OCI-LY1 (cell line): ENCODE results near the gene ZYX.

ENCODE experiments used
- H2AFZ ChIP-seq: fragments of 200-600 bp; sonication (generic), shearing (Covaris generic); 2 replicates; pipeline ENCODE4 v1.6.0; 2014; ENCODE audit warnings: antibody characterized with exemption, mild to moderate bottlenecking, low read length
- H3F3A ChIP-seq: fragments of 200-600 bp; sonication (generic), shearing (Covaris generic); 2 replicates; pipeline ENCODE4 v1.6.0; 2014; ENCODE audit warnings: mild to moderate bottlenecking, antibody characterized with exemption, low read length, moderate library complexity; ENCODE audit not compliant: insufficient read depth
- H3K27ac ChIP-seq: fragments of 200-600 bp; sonication (generic); 2 replicates; pipeline ENCODE4 v1.5.1; 2014; ENCODE audit warnings: low read length, mixed run types, mild to moderate bottlenecking, low read depth; ENCODE audit not compliant: poor library complexity, severe bottlenecking
- H3K27me3 ChIP-seq: fragments of 200-600 bp; sonication (generic); 2 replicates; pipeline ENCODE4 v1.6.0; 2014; ENCODE audit warnings: antibody characterized with exemption, mild to moderate bottlenecking, low read length, moderate library complexity; ENCODE audit not compliant: insufficient read depth
- H3K36me3 ChIP-seq: fragments of 200-600 bp; sonication (generic); 2 replicates; pipeline ENCODE4 v1.6.1; 2014; ENCODE audit warnings: mild to moderate bottlenecking, antibody characterized with exemption, low read length, moderate library complexity, mixed read lengths; ENCODE audit not compliant: insufficient read depth
- H3K4me1 ChIP-seq: fragments of 200-600 bp; sonication (generic); 2 replicates; pipeline ENCODE4 v1.5.1; 2014; ENCODE audit warnings: mild to moderate bottlenecking, low read length, moderate library complexity; ENCODE audit not compliant: insufficient read depth, severe bottlenecking
- H3K4me2 ChIP-seq: fragments of 200-600 bp; sonication (generic), shearing (Covaris generic); 2 replicates; pipeline ENCODE4 v1.6.1; 2014; ENCODE audit warnings: low read length
- H3K4me3 ChIP-seq: fragments of 200-600 bp; sonication (generic); 2 replicates; pipeline ENCODE4 v1.5.1; 2014; ENCODE audit warnings: low read length, low read depth, mild to moderate bottlenecking, mixed read lengths; ENCODE audit not compliant: poor library complexity, severe bottlenecking
- H3K79me2 ChIP-seq: fragments of 200-600 bp; shearing (Covaris generic); 2 replicates; pipeline ENCODE4 v1.6.1; 2016; ENCODE audit warnings: mixed run types, low read length, mixed read lengths; ENCODE audit not compliant: insufficient read depth
- H3K9ac ChIP-seq: fragments of 200-600 bp; sonication (generic), shearing (Covaris generic); 2 replicates; pipeline ENCODE4 v1.6.1; 2014; ENCODE audit warnings: mild to moderate bottlenecking, low read length, mixed read lengths
- H3K9me2 ChIP-seq: fragments of 200-600 bp; sonication (generic), shearing (Covaris generic); 2 replicates; pipeline ENCODE4 v1.6.1; 2014; ENCODE audit warnings: low read depth, mild to moderate bottlenecking, low read length, mixed read lengths
- H3K9me3 ChIP-seq: fragments of 200-600 bp; shearing (Covaris generic); 2 replicates; pipeline ENCODE4 v1.6.1; 2014; ENCODE audit warnings: low read length, mixed read lengths
- H4K20me1 ChIP-seq: fragments of 200-600 bp; sonication (generic), shearing (Covaris generic); 2 replicates; pipeline ENCODE4 v1.6.0; 2016; ENCODE audit warnings: mild to moderate bottlenecking, low read length; ENCODE audit not compliant: insufficient read depth
- EZH2 ChIP-seq: fragments of 200-600 bp; sonication (generic), shearing (Covaris generic); IDR thresholded peaks from 2 replicates; pipeline ENCODE4 v1.8.0; 2017; ENCODE audit warnings: borderline replicate concordance, mixed run types, mild to moderate bottlenecking, antibody characterized with exemption, low read length, moderate library complexity, mixed read lengths
- TF ChIP-seq, protein P1 (sequence below): fragments of 200-600 bp; sonication (generic), shearing (Covaris generic); IDR thresholded peaks from 2 replicates; pipeline ENCODE4 v1.5.1; 2017; ENCODE audit warnings: mild to moderate bottlenecking, antibody characterized with exemption, low read length, moderate library complexity, mixed read lengths

Gene ZYX

DNA sequence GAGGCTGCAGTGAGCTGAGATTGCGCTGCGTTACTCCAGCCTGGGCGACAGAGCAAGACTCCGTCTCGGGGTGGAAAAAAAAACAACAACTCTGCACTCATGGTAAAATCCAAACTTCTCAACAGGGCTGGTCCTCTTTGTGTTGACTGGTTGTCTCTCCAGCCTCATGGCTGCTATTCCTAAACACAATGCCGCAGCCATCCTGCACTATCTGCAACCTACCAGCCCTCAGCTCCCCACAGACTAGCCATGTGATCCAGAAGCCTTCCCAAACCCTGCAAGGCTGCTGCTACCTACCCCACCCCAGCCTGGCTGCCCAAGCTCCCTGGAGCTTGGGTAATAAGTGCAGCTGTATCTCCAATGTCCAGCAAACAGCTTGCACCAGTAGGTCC lies 11.7 kb downstream of the ZYX start:
- H3K9me2 ChIP-seq = no peaks in the 10 kb centered on the region
- no peaks in the 10 kb centered on the region for H3K4me1 ChIP-seq
- no peaks in the 10 kb centered on the region for H3K79me2 ChIP-seq
- TF ChIP-seq EZH2 = no peak
- TF ChIP-seq, protein P1, sequence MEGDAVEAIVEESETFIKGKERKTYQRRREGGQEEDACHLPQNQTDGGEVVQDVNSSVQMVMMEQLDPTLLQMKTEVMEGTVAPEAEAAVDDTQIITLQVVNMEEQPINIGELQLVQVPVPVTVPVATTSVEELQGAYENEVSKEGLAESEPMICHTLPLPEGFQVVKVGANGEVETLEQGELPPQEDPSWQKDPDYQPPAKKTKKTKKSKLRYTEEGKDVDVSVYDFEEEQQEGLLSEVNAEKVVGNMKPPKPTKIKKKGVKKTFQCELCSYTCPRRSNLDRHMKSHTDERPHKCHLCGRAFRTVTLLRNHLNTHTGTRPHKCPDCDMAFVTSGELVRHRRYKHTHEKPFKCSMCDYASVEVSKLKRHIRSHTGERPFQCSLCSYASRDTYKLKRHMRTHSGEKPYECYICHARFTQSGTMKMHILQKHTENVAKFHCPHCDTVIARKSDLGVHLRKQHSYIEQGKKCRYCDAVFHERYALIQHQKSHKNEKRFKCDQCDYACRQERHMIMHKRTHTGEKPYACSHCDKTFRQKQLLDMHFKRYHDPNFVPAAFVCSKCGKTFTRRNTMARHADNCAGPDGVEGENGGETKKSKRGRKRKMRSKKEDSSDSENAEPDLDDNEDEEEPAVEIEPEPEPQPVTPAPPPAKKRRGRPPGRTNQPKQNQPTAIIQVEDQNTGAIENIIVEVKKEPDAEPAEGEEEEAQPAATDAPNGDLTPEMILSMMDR = no peak
- H4K20me1 ChIP-seq = no peaks in the 10 kb centered on the region
- H3K27me3 ChIP-seq = no peaks in the 10 kb centered on the region
- H3K4me2 ChIP-seq = no peak overlapping the region
- no peak overlapping the region for H3K27ac ChIP-seq
- no peak overlapping the region for H3K9ac ChIP-seq
- H3K4me3 ChIP-seq = no peak overlapping the region
- H3K9me3 ChIP-seq = no peaks in the 10 kb centered on the region
- no peaks in the 10 kb centered on the region for H3K36me3 ChIP-seq
- no peak overlapping the region for H2AFZ ChIP-seq
- H3F3A ChIP-seq = no peaks in the 10 kb centered on the region

DNA sequence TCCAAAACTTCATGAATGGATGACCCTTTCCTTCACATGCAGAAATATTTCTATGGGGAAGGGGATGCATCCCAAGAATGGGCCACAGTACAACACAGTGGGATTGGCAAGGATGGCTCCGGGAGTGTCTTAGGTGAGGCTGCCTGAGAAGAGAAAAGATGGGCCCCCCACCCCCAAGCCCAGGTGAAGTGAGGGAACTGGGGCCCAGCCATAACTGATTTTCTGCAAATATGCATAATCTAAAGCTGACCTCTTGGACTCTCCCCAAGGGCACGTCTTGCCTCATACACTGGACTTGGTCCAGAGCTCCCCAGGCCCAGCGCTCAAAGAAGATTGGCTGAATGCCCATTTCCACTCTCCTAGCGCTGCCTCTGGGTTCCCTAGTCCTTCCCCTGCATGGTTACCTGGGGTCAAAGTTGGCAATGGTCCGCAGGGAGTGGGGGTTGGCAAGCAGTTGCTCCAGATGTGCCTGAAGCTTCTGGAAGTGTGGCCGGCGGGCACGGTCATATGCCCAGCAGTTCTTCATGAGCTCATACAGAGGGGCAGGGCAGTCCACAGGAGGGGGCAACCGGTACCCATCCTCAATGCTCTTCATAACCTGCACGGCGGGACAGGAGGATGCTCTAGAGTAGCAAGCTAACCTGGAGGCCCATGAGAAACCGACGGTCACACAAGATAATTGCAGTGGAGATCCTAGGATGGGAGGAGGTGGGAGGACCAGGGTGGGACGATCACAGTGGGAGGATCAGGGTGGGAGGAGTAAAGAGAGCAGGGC lies 12.3 kb downstream of the ZYX start:
- H3K9me3 ChIP-seq = no peaks in the 10 kb centered on the region
- no peaks in the 10 kb centered on the region for H3K4me1 ChIP-seq
- H3K4me2 ChIP-seq = no peak overlapping the region
- H3K9ac ChIP-seq = no peak overlapping the region
- H3K27me3 ChIP-seq = no peaks in the 10 kb centered on the region
- H3K4me3 ChIP-seq = no peak overlapping the region
- no peaks in the 10 kb centered on the region for H3F3A ChIP-seq
- H2AFZ ChIP-seq = no peak overlapping the region
- no peaks in the 10 kb centered on the region for H3K36me3 ChIP-seq
- H3K9me2 ChIP-seq = no peaks in the 10 kb centered on the region
- H4K20me1 ChIP-seq = no peaks in the 10 kb centered on the region
- no peaks in the 10 kb centered on the region for H3K79me2 ChIP-seq
- no peak overlapping the region for H3K27ac ChIP-seq
- TF ChIP-seq EZH2 = no peak
- TF ChIP-seq, protein P1 = no peak

DNA sequence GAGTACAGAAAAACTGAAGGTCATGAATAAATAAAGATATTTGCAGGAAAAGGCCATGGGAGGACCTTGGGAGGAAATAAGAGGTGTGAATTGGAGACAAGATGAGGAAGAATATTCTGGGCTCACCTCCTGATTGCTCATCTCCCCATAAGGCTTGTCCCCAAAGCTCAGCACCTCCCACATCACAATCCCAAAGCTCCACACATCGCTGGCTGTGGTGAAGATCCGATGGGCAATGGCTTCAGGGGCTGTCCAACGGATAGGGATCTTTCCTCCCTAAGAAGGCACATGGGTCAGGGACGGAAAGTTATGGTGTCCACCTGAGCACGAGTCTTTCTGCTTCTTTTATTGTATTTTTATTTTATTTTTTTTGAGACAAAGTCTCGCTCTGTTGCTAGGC lies 12.9 kb downstream of the ZYX start:
- no peaks in the 10 kb centered on the region for H3K27me3 ChIP-seq
- no peaks in the 10 kb centered on the region for H3K4me1 ChIP-seq
- H3K36me3 ChIP-seq = no peaks in the 10 kb centered on the region
- no peak overlapping the region for H3K4me3 ChIP-seq
- no peak overlapping the region for H3K9ac ChIP-seq
- H3K27ac ChIP-seq = no peak overlapping the region
- H3K4me2 ChIP-seq = no peak overlapping the region
- no peaks in the 10 kb centered on the region for H3K9me2 ChIP-seq
- no peaks in the 10 kb centered on the region for H3F3A ChIP-seq
- TF ChIP-seq, protein P1 = no peak
- no peak for TF ChIP-seq EZH2
- no peak overlapping the region for H2AFZ ChIP-seq
- H3K9me3 ChIP-seq = no peaks in the 10 kb centered on the region
- H4K20me1 ChIP-seq = no peaks in the 10 kb centered on the region
- H3K79me2 ChIP-seq = no peaks in the 10 kb centered on the region
